ENCODE measurements around the gene SLC16A8.

- no peak for TF ChIP-seq CTCF (IDR thresholded peaks at IDR 0.05)
- TF ChIP-seq POLR2A (IDR thresholded peaks at IDR 0.05): no peak
These were observed 8.7 kb downstream of the SLC16A8 start for GRCh38 chr22:38075105-38075825.

All from uterus (tissue), 2 donors.